ENCODE data around the gene ABR.

DNA sequence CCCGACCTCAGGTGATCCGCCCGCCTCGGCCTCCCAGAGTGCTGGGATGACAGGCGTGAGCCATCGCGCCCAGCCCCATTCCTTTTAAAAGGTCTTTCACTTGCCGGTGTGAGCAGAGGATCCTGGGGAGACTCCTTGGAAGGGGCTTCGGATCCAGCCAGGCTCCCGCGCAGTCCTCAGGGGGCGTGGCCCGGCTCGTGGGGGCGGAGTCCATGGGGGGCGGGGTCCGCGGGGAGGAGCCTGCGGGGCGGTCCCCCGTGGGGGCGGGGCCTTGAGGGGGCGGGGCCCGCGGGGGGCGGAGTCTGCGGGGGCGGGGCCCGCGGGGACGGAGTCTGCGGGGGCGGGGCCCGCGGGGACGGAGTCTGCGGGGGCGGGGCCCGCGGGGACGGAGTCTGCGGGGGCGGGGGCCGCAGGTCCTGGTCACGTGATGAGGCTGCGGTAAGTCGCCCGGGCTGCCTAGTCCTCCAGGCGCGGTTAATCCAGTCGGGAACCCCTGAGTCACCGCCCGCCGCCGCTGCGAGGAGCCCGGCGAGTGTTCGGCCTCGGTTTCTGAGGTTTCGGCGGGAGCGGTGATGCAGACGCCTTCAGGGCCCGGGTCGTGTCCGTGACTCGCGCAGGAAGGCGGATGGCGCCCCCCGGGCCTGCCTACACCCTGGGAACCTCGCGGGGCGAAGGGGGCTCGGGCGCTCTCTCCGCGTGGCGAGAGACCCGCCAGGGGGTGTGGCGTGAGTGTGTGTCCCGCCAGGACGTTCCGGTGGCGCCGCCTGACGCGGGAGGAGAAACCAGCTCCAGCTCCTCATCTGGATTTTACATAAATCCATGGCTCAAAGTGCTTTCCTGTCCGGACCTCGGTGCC, 23.6 kb upstream of the ABR start:
- TF ChIP-seq, protein P1, sequence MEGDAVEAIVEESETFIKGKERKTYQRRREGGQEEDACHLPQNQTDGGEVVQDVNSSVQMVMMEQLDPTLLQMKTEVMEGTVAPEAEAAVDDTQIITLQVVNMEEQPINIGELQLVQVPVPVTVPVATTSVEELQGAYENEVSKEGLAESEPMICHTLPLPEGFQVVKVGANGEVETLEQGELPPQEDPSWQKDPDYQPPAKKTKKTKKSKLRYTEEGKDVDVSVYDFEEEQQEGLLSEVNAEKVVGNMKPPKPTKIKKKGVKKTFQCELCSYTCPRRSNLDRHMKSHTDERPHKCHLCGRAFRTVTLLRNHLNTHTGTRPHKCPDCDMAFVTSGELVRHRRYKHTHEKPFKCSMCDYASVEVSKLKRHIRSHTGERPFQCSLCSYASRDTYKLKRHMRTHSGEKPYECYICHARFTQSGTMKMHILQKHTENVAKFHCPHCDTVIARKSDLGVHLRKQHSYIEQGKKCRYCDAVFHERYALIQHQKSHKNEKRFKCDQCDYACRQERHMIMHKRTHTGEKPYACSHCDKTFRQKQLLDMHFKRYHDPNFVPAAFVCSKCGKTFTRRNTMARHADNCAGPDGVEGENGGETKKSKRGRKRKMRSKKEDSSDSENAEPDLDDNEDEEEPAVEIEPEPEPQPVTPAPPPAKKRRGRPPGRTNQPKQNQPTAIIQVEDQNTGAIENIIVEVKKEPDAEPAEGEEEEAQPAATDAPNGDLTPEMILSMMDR (IDR thresholded peaks at IDR 0.05; ENCODE audit: low read depth, low read length), result no peak
- no peak for TF ChIP-seq EZH2phosphoT487 (IDR thresholded peaks at IDR 0.05; ENCODE audit: low read depth)

Data from OCI-LY3 (cell line).